ENCODE results near the gene FCHSD1. TPM values are rescaled to one million over a fixed set of nuclear protein-coding genes. Genes with fewer than 3 reads are reported as not detected.

Gene FCHSD1
- total RNA-seq, 1 donor from 2014 or later = 1.7 TPM

Other genes starting within 250 kb of the FCHSD1 start
- 0.65 TPM for gene PCDHGA9, start 248.6 kb downstream of the FCHSD1 start, total RNA-seq
- 2.3 TPM for gene PCDHGB6, start 243.4 kb downstream of the FCHSD1 start, total RNA-seq
- gene PCDHGA10, start 238.4 kb downstream of the FCHSD1 start, total RNA-seq = 2.2 TPM
- gene PCDHGB7, start 233.7 kb downstream of the FCHSD1 start, total RNA-seq = 2.0 TPM
- 0.68 TPM for gene PCDHGA11, start 230.4 kb downstream of the FCHSD1 start, total RNA-seq
- 1.0 TPM for gene PCDHGA12, start 220.9 kb downstream of the FCHSD1 start, total RNA-seq
- gene PCDHGC3, start 175.5 kb downstream of the FCHSD1 start, total RNA-seq = 8.5 TPM
- gene PCDHGC4, start 166.4 kb downstream of the FCHSD1 start, total RNA-seq = 0.65 TPM
- 0.40 TPM for gene PCDHGC5, start 162.3 kb downstream of the FCHSD1 start, total RNA-seq
- gene DIAPH1, start 32.4 kb downstream of the FCHSD1 start, total RNA-seq = 120 TPM
- 28.7 TPM for gene HDAC3, start 14.6 kb downstream of the FCHSD1 start, total RNA-seq
- 0.96 TPM for gene RELL2, start 14.4 kb downstream of the FCHSD1 start, total RNA-seq
- gene ARAP3, start 30.8 kb upstream of the FCHSD1 start, total RNA-seq = 3.3 TPM
- gene PCDH1, start 227.0 kb upstream of the FCHSD1 start, total RNA-seq = 33.2 TPM